Bronchial epithelial cell (primary cell): Measurements from ENCODE around the gene TNN. TPM values are rescaled to one million over a fixed set of nuclear protein-coding genes. Genes with fewer than 3 reads are reported as not detected.
"Not testable (repeated sequence)": the region's sequence is repeated elsewhere in the genome, so short reads cannot be mapped to it uniquely, and the experiment has no call there.

Experiments
- DNase-seq: peaks from one replicate; pipeline ENCODE4 v3.0.0-alpha.2; 2010; ENCODE audit warnings: low read depth
- FAIRE-seq: peaks from 2 replicates; lab custom pipeline; 2011; peaks lifted over from hg19 to GRCh38; lab: Jason Lieb, UNC
- H3K27me3 ChIP-seq: 2 replicates; pipeline ENCODE4 v1.5.1; 2011; ENCODE audit warnings: low read length; ENCODE audit not compliant: control insufficient read depth, insufficient read depth
- H3K36me3 ChIP-seq: 2 replicates; pipeline ENCODE4 v1.5.1; 2011; ENCODE audit warnings: low read length; ENCODE audit not compliant: control insufficient read depth, insufficient read depth
- H3K4me3 ChIP-seq: 2 replicates; pipeline ENCODE4 v1.5.1; 2011; ENCODE audit warnings: mild to moderate bottlenecking, low read depth, low read length, control low read depth
- total RNA-seq: library from RNA; depleted of rRNA; stranded (reverse); fragments of >200 nt; gene quantifications from 2 replicates; pipeline ENCODE4 v1.2.1, GENCODE V29; 2014
- TF ChIP-seq, protein P1 (sequence below): IDR thresholded peaks from 2 replicates; pipeline ENCODE4 v1.5.1; 2011; ENCODE audit warnings: mild to moderate bottlenecking, moderate library complexity, low read length, control low read depth, inconsistent platforms; ENCODE audit not compliant: insufficient read depth, severe bottlenecking

Gene TNN
- total RNA-seq, 1 donor from 2014 or later = not detected

DNA sequence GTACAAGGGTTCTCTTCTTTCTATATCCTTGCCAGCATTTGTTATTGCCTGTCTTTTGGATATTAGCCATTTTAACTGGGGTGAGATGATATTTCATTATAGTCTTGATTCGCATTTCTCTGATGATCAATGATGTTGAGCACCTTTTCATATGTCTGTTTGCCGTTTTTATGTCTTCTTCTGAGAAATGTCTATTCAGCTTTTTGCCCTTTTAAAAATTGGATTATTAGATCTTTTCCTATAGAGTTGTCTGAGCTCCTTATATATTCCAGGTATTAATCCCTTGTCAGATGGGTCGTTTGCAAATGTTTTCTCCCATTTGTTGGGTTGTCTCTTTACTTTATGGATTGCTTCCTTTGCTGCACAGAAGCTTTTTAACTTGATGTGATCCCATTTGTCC, 25.0 kb upstream of the TNN start:
- TF ChIP-seq, protein P1, sequence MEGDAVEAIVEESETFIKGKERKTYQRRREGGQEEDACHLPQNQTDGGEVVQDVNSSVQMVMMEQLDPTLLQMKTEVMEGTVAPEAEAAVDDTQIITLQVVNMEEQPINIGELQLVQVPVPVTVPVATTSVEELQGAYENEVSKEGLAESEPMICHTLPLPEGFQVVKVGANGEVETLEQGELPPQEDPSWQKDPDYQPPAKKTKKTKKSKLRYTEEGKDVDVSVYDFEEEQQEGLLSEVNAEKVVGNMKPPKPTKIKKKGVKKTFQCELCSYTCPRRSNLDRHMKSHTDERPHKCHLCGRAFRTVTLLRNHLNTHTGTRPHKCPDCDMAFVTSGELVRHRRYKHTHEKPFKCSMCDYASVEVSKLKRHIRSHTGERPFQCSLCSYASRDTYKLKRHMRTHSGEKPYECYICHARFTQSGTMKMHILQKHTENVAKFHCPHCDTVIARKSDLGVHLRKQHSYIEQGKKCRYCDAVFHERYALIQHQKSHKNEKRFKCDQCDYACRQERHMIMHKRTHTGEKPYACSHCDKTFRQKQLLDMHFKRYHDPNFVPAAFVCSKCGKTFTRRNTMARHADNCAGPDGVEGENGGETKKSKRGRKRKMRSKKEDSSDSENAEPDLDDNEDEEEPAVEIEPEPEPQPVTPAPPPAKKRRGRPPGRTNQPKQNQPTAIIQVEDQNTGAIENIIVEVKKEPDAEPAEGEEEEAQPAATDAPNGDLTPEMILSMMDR = no peak
- no peak overlapping the region for H3K4me3 ChIP-seq
- DNase-seq (no peak), FAIRE-seq (no peak)
- H3K36me3 ChIP-seq = no peaks in the 10 kb centered on the region
- H3K27me3 ChIP-seq = no peaks in the 10 kb centered on the region

DNA sequence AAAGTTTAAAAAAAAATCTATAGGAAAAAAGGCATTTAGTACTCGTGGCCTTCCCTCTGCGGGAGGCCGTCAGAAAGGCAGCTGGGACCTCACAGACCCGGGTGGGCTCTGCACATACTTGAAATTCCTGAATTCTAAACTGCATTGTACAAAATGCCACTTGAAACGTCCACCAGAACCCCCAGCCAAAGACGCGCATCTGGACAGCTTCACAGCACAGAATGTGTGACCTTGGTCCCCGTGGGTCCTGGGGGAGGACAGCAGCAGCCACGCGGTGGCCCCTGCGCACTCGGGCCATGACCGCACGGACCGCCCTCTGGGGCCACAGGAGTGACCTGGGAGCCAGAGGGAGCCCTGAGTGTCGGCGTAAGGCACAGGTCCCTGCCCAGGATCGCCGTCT, 23.8 kb upstream of the TNN start:
- Histone ChIP-seq H3K4me3 (no peak overlapping the region), H3K36me3 (no peaks in the 10 kb centered on the region), H3K27me3 (no peaks in the 10 kb centered on the region)
- TF ChIP-seq, protein P1 = no peak
- DNase-seq = no peak
- no peak for FAIRE-seq

DNA sequence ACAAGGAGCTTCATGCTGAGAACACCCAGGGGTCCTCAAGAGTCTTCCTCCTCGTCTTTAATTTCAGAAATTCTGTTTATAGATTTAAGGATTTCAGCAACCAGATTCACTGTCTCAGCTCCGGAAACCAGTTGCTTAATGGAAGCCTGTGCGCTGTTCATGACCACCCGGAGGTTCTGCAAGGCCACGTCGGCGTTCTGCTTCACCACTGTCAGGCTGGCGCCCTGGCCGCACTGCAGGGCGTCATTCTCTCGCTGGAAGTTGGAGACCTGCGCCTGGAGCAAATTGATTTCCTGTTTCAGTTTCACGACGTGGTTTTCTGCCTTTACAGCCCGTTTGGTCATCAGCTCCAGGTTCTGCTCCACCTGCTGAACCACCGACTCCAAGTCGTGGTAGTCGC, 23.0 kb upstream of the TNN start:
- FAIRE-seq, H3K4me3 ChIP-seq, DNase-seq, H3K27me3 ChIP-seq, H3K36me3 ChIP-seq: not testable (repeated sequence)

DNA sequence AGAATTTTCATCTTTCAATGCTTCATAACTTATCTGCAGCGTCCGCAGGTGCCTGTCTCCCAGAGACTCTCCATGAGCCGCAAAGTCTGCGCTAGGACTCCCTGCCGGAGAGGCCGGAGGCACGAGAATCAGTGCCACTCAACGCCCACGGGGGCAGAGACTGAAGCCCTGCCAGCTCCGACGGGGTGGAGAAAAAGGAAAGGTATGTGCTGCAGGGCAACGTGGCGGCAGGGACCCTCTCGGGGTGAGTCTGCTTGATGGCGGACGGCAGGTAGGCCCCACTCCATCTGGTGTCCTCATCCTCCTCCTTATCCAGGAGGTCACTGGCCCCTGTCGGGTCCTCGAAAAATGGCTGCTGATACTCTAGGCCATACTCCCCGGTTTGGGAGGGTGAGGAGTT, 22.5 kb upstream of the TNN start:
- no peak for FAIRE-seq
- no peaks in the 10 kb centered on the region for H3K27me3 ChIP-seq
- no peak overlapping the region for H3K4me3 ChIP-seq
- TF ChIP-seq, protein P1 = no peak
- no peak for DNase-seq
- H3K36me3 ChIP-seq = no peaks in the 10 kb centered on the region

DNA sequence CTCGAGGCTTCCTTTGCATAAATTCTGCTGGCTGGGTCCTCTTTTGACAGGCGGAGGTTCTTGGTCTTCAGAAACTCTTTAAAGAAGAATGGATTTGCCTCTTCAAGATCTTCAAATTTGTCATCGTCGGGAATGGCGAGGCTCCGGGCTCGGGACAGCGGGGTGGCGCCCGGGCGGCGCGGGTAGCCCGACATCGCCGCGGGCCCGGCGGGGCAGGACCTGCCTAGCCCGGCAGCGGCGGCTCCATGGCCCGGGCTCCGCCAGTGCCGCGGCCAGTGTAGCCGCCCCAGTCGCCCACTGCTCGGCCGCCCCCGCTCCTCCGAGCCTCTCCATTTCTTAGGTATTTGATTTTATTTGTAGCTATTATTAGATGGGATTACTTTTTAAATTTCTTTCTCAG, 22.1 kb upstream of the TNN start:
- H3K27me3 ChIP-seq = no peaks in the 10 kb centered on the region
- H3K4me3 ChIP-seq = no peak overlapping the region
- TF ChIP-seq, protein P1 = no peak
- no peak for FAIRE-seq
- no peaks in the 10 kb centered on the region for H3K36me3 ChIP-seq
- no peak for DNase-seq

DNA sequence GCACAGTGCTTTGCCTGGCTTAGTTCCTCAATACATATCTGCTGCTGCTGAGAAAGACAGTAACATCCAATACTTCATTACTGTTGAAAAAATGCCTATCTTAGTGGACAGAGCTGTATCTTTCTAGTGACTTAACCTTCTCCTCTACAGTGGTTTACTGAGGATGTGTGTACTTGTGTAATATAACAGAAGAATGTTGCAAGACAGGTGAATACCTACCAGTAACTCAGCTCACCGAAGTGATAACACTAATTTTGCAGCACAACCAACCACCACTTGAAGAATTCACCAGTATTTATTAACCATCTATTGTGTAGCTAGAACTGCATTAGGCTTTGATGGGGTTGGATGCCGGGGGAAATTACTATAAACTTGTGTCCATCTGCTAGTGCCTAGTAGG, 16.6 kb upstream of the TNN start:
- Histone ChIP-seq H3K4me3 (no peak overlapping the region), H3K27me3 (no peaks in the 10 kb centered on the region), H3K36me3 (no peaks in the 10 kb centered on the region)
- no peak for DNase-seq
- TF ChIP-seq, protein P1 = no peak
- FAIRE-seq = no peak
